ENCODE measurements around the gene GPR34.

GPR34 gene

DNA sequence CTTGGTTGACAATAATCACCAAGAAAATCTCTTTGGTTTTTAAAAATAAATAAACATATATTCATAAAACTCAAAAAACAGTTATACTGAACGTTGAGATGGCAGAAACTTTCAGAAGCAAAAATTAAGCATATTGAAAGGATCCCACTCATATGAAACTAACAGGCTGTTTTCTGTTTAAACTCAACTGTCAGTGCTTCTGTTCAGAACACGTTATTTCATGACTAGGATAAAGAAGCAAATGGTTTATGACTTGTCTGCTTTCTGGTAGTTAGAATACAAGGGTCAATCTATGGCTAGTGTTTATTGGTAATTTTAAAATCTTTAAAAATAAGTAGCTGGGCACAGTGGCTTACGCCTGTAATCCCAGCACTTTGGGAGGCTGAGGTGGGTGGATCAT is 39.4 kb downstream of the GPR34 start:
- Histone ChIP-seq H3K27ac (no peak overlapping the region), H3K4me3 (no peak overlapping the region)

DNA sequence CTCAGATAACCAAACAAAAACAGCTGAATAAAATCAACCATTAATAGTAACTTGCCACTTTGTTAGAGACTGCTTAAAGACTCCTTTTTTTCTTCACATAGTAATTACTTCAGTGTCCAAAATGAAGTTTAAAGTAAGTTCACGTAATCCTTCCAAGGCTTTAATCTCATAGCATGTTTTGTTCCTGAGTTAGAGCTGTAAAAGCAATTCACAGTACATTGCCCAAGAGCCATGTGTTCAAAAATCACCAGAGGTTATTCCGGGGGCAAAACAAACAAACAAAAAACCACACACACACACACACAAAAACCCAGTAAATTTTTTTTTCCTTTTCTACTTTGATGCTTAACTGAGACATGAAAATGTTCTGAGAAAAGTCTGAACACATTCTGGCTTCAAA is 41.3 kb downstream of the GPR34 start:
- H3K27ac ChIP-seq: no peak overlapping the region
- no peak overlapping the region for H3K4me3 ChIP-seq

DNA sequence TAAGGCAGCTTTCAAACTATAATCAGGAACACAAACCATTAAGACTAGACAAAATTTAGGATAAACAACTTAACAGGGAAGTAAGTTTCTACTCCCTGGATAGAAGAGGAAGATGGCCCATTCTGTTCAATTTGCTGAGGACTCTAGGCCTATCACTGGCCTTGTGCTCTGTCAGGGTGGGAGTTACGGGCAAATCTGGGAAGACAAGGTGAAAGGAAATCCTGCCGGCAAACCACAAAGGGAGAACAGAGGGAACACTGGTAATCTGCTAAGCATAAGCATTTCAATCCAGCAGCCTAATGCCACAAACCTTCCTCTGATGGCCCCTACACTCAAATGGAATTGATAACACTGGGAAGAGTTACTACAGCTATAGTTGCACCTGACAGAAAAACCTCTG is 43.5 kb downstream of the GPR34 start:
- Histone ChIP-seq H3K4me3 (no peak overlapping the region), H3K27ac (no peak overlapping the region)

DNA sequence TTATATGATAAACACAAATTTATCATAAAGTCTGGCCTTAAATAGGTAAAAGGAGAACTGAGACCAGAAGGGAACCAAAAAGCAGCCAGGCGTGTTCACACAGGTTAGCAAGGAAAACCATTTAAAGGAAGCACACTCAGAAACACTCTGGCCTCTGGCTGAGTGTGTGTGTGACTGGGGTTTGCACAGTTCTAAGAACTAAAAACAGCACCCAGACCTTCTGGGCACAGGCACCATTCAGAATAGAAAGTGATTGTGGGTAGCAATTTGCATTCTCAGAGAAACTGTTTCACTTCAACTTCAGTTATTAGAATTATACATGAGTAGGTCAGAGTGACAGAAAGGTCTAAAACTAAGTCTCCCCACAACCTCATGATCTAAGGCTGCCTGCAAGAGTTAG is 45.2 kb downstream of the GPR34 start:
- H3K27ac ChIP-seq: peak overlapping the region in 1 of 21 experiments; percentile 12
- H3K4me3 ChIP-seq: no peak overlapping the region

DNA sequence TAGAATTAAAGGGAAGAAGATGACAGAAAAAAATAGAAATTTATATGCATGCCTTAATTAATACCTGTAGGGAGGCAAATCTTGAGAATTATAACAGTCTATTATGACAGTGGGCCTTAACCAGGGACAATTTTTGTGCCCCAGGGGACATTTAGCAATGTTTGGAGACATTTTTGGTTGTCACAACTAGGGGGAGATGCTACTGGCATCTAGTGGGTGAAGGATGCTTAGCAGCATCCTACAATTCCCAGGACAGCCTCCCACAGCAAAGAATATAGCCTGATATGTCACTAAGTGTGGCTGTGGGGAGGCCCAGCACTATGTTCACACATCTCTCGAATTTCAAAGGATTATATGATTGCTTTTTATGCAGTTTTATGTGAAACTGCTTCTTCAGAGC is 45.8 kb downstream of the GPR34 start:
- H3K27ac ChIP-seq: peak overlapping the region in 1 of 21 experiments; percentile 12
- no peak overlapping the region for H3K4me3 ChIP-seq

DNA sequence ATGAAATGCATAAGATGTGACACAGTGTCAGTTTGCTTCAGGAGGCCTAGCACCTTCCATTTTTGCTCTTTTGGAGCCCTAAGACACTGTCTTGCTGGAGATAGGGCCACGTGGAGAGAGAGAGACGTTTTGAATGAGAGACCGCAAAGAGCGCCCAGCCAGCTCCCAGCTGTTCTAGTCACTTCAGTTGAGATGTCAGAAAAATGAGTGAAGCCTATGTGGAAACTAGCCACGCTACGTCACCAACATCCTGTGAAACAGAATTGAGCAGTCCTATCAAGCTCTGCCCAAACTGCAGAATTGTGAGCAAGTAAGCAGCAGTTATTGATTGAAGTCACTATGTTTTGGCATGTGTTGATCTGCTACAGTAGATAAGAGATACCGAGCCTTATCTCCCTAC is 48.3 kb downstream of the GPR34 start:
- Histone ChIP-seq H3K27ac (no peak overlapping the region), H3K4me3 (no peak overlapping the region)

DNA sequence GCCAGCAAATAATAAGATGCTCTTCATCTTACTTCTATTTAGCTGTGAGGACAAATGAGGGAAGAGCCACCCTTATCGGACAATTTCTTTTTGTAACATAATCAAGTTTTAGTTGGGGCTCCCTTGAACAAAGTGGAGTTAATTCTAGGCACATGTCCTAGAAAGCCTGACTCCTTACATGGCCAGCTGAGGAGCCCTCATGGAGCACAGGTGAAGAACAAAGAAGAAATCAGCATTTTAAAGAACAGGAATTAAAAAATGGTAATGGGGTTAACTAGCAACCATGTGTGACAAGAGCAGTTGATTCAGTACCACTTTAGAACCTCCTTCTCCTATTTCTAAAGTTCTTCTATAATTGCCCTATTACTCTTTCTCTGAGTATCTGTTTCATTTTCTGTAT is 51.1 kb downstream of the GPR34 start:
- H3K27ac ChIP-seq: no peak overlapping the region
- no peak overlapping the region for H3K4me3 ChIP-seq
